GM18526 (cell line): ENCODE results near the gene SCN2A.

Source experiments
- POLR2A ChIP-seq: IDR thresholded peaks from 3 replicates; pipeline ENCODE4 v1.6.1; 2011; ENCODE audit not compliant: insufficient read length; ENCODE audit errors: extremely low read depth

SCN2A gene

GRCh38 chr2:165420231-165420630 lies 181.0 kb downstream of the SCN2A start:
- no peak for TF ChIP-seq POLR2A

GRCh38 chr2:165423081-165423480 lies 183.9 kb downstream of the SCN2A start:
- TF ChIP-seq POLR2A, result no peak

- no peak for TF ChIP-seq POLR2A
These were observed 186.3 kb downstream of the SCN2A start for GRCh38 chr2:165425556-165425955.

- no peak for TF ChIP-seq POLR2A
These were observed 188.5 kb downstream of the SCN2A start for GRCh38 chr2:165427686-165428085.

GRCh38 chr2:165428926-165429325 lies 189.7 kb downstream of the SCN2A start:
- no peak for TF ChIP-seq POLR2A

- TF ChIP-seq POLR2A, result no peak
These were observed 191.8 kb downstream of the SCN2A start for GRCh38 chr2:165431014-165431413.

GRCh38 chr2:165432234-165432966 lies 193.2 kb downstream of the SCN2A start:
- TF ChIP-seq POLR2A, result no peak

GRCh38 chr2:165434865-165435496 lies 195.8 kb downstream of the SCN2A start:
- no peak for TF ChIP-seq POLR2A

- no peak for TF ChIP-seq POLR2A
These were observed 196.4 kb downstream of the SCN2A start for GRCh38 chr2:165435611-165436010.

- TF ChIP-seq POLR2A, result no peak
These were observed 197.3 kb downstream of the SCN2A start for GRCh38 chr2:165436559-165436958.

- TF ChIP-seq POLR2A, result no peak
These were observed 201.2 kb downstream of the SCN2A start for GRCh38 chr2:165440367-165440766.
